HepG2 (cell line): ENCODE results near the gene WTAP. TPM values are rescaled to one million over a fixed set of nuclear protein-coding genes. Genes with fewer than 3 reads are reported as not detected.
A peak's percentile ranks its signal among the peaks of the same experiment; 100 is the strongest.

Source experiments
- ARHGAP35 ChIP-seq: sonication (generic); formaldehyde crosslinking; IDR thresholded peaks from 2 replicates; pipeline ENCODE4 v1.9.0; 2022; ENCODE audit warnings: mild to moderate bottlenecking, inconsistent platforms, moderate library complexity, missing genetic modification reagents, borderline replicate concordance
- XBP1 ChIP-seq: sonication (generic); formaldehyde crosslinking; IDR thresholded peaks from 2 replicates; pipeline ENCODE4 v1.5.0; 2020; ENCODE audit warnings: missing genetic modification reagents
- polyA plus RNA-seq, 8 experiments: library from polyadenylated mRNA; depleted of rRNA in 3 of 8; stranded (reverse) in 7 of 8; unstranded in 1 of 8; fragments of >200 nt; fragmentation: Illumina TruSeq in 4 of 8; extraction: Trizol in 4 of 8; gene quantifications; 2 replicates each; pipeline versions ENCODE4 v1.2.1 to v1.2.3, GENCODE V29; 2011 to 2016; ENCODE audit warnings: low read depth in 4 of 8, missing spikeins in 1 of 8, mixed read lengths in 1 of 8; ENCODE audit not compliant: insufficient read depth in 1 of 8
- total RNA-seq, 5 experiments: library from RNA; depleted of rRNA; stranded (reverse); fragments of >200 nt; fragmentation: Illumina TruSeq; extraction: Trizol; gene quantifications; 2 replicates each; pipeline ENCODE4 v1.2.3, GENCODE V29; 2016; ENCODE audit warnings: low read depth in 1 of 5
- TF ChIP-seq, protein P1 (sequence below): IDR thresholded peaks from 2 replicates; pipeline ENCODE4 v1.6.1; 2016; ENCODE audit warnings: mild to moderate bottlenecking
- TF ChIP-seq, protein P2 (sequence below): sonication (generic); formaldehyde crosslinking; IDR thresholded peaks from 2 replicates; pipeline ENCODE4 v1.4.0; 2020; ENCODE audit warnings: missing genetic modification reagents, mild to moderate bottlenecking, borderline replicate concordance
- TF ChIP-seq, protein P3 (sequence below): sonication (generic); formaldehyde crosslinking; IDR thresholded peaks from 2 replicates; pipeline ENCODE4 v1.5.1; 2020; ENCODE audit warnings: missing genetic modification reagents, mild to moderate bottlenecking, borderline replicate concordance
- TF ChIP-seq, protein P4 (sequence below): sonication (generic); formaldehyde crosslinking; IDR thresholded peaks from 2 replicates; pipeline ENCODE4 v1.5.0; 2020; ENCODE audit warnings: mild to moderate bottlenecking, missing genetic modification reagents
- TF ChIP-seq, protein P5 (sequence below), 2 experiments: fragments of 450-650 bp in 1 of 2; sonication (generic) in 1 of 2; formaldehyde crosslinking in 1 of 2; IDR thresholded peaks; 2 replicates each; pipeline versions ENCODE4 v1.6.1 to v1.8.0; 2016 to 2022; ENCODE audit warnings: antibody characterized with exemption in 1 of 2, mild to moderate bottlenecking in 1 of 2, missing genetic modification reagents in 1 of 2

The WTAP gene
- total and polyA plus RNA-seq, 2 of the 13 experiments (the other 11 are each of a cell fraction or from before 2014, with no cell fraction given), result 31.6 to 167 TPM

DNA sequence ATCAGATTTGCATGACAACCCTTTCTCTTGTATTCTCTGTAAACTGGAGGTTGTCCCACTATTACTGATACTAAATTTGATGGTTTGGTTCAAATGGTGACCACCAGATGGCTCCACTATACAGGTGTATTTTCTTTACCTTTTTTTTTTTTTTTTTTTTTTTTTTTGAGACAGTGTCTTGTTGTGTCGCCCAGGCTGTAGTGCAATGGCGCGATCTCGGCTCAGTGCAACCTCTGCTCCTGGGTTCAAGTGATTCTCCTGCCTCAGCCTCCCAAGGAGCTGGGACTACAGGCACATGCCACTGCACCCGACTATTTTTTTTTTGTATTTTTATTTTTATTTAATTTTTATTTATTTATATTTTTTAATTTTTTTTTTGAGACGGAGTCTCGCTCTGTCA lies 6.6 kb upstream of the WTAP start (continued):
- TF ChIP-seq, protein P1, sequence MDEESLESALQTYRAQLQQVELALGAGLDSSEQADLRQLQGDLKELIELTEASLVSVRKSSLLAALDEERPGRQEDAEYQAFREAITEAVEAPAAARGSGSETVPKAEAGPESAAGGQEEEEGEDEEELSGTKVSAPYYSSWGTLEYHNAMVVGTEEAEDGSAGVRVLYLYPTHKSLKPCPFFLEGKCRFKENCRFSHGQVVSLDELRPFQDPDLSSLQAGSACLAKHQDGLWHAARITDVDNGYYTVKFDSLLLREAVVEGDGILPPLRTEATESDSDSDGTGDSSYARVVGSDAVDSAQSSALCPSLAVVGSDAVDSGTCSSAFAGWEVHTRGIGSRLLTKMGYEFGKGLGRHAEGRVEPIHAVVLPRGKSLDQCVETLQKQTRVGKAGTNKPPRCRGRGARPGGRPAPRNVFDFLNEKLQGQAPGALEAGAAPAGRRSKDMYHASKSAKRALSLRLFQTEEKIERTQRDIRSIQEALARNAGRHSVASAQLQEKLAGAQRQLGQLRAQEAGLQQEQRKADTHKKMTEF (CRISPR knock-in tag), result 0 out of 2 replicates have a peak, but pooled peaks have one; percentile 19
- TF ChIP-seq ARHGAP35 (CRISPR knock-in tag) (no peak), XBP1 (CRISPR knock-in tag) (no peak)
- TF ChIP-seq, protein P2, sequence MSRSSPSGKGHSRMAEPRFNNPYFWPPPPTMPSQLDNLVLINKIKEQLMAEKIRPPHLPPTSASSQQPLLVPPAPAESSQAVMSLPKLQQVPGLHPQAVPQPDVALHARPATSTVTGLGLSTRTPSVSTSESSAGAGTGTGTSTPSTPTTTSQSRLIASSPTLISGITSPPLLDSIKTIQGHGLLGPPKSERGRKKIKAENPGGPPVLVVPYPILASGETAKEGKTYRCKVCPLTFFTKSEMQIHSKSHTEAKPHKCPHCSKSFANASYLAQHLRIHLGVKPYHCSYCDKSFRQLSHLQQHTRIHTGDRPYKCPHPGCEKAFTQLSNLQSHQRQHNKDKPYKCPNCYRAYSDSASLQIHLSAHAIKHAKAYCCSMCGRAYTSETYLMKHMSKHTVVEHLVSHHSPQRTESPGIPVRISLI (CRISPR knock-in tag), result peak; percentile 96
- TF ChIP-seq, protein P3, sequence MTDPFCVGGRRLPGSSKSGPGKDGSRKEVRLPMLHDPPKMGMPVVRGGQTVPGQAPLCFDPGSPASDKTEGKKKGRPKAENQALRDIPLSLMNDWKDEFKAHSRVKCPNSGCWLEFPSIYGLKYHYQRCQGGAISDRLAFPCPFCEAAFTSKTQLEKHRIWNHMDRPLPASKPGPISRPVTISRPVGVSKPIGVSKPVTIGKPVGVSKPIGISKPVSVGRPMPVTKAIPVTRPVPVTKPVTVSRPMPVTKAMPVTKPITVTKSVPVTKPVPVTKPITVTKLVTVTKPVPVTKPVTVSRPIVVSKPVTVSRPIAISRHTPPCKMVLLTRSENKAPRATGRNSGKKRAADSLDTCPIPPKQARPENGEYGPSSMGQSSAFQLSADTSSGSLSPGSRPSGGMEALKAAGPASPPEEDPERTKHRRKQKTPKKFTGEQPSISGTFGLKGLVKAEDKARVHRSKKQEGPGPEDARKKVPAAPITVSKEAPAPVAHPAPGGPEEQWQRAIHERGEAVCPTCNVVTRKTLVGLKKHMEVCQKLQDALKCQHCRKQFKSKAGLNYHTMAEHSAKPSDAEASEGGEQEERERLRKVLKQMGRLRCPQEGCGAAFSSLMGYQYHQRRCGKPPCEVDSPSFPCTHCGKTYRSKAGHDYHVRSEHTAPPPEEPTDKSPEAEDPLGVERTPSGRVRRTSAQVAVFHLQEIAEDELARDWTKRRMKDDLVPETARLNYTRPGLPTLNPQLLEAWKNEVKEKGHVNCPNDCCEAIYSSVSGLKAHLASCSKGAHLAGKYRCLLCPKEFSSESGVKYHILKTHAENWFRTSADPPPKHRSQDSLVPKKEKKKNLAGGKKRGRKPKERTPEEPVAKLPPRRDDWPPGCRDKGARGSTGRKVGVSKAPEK (CRISPR knock-in tag), result no peak
- TF ChIP-seq, protein P4, sequence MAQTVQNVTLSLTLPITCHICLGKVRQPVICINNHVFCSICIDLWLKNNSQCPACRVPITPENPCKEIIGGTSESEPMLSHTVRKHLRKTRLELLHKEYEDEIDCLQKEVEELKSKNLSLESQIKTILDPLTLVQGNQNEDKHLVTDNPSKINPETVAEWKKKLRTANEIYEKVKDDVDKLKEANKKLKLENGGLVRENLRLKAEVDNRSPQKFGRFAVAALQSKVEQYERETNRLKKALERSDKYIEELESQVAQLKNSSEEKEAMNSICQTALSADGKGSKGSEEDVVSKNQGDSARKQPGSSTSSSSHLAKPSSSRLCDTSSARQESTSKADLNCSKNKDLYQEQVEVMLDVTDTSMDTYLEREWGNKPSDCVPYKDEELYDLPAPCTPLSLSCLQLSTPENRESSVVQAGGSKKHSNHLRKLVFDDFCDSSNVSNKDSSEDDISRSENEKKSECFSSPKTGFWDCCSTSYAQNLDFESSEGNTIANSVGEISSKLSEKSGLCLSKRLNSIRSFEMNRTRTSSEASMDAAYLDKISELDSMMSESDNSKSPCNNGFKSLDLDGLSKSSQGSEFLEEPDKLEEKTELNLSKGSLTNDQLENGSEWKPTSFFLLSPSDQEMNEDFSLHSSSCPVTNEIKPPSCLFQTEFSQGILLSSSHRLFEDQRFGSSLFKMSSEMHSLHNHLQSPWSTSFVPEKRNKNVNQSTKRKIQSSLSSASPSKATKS (CRISPR knock-in tag), result no peak
- TF ChIP-seq, protein P5, sequence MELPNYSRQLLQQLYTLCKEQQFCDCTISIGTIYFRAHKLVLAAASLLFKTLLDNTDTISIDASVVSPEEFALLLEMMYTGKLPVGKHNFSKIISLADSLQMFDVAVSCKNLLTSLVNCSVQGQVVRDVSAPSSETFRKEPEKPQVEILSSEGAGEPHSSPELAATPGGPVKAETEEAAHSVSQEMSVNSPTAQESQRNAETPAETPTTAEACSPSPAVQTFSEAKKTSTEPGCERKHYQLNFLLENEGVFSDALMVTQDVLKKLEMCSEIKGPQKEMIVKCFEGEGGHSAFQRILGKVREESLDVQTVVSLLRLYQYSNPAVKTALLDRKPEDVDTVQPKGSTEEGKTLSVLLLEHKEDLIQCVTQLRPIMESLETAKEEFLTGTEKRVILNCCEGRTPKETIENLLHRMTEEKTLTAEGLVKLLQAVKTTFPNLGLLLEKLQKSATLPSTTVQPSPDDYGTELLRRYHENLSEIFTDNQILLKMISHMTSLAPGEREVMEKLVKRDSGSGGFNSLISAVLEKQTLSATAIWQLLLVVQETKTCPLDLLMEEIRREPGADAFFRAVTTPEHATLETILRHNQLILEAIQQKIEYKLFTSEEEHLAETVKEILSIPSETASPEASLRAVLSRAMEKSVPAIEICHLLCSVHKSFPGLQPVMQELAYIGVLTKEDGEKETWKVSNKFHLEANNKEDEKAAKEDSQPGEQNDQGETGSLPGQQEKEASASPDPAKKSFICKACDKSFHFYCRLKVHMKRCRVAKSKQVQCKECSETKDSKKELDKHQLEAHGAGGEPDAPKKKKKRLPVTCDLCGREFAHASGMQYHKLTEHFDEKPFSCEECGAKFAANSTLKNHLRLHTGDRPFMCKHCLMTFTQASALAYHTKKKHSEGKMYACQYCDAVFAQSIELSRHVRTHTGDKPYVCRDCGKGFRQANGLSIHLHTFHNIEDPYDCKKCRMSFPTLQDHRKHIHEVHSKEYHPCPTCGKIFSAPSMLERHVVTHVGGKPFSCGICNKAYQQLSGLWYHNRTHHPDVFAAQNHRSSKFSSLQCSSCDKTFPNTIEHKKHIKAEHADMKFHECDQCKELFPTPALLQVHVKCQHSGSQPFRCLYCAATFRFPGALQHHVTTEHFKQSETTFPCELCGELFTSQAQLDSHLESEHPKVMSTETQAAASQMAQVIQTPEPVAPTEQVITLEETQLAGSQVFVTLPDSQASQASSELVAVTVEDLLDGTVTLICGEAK (IDR thresholded peaks at IDR 0.05), result peak; percentile 45
- TF ChIP-seq, protein P5 (CRISPR knock-in tag; IDR thresholded peaks at IDR 0.05), result no peak
